Measurements from ENCODE around the gene RYR2.

RYR2 gene

DNA sequence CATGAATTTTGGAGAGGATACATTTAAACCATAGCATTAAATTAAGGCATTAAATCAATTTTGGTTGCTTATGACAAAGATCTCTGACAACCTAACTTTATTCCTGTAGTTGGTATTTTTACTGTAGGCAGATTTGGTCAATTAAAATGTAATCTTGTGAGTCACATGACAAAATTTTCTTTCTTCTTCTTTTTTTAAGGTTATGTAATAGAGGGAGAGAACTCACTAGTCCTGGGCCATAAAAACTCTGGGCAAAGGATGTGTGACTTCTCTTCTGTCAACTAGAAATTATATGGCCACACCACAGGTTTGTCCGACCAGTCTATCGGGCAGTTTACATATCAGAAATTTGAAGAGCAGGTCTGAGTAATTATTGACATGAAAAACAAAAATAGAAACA is 181.4 kb downstream of the RYR2 start:
- H3K27me3 ChIP-seq, result no peaks in the 10 kb centered on the region
- no peak overlapping the region for H3K4me3 ChIP-seq (ENCODE audit: low read depth, low read length)
- TF ChIP-seq, protein P1, sequence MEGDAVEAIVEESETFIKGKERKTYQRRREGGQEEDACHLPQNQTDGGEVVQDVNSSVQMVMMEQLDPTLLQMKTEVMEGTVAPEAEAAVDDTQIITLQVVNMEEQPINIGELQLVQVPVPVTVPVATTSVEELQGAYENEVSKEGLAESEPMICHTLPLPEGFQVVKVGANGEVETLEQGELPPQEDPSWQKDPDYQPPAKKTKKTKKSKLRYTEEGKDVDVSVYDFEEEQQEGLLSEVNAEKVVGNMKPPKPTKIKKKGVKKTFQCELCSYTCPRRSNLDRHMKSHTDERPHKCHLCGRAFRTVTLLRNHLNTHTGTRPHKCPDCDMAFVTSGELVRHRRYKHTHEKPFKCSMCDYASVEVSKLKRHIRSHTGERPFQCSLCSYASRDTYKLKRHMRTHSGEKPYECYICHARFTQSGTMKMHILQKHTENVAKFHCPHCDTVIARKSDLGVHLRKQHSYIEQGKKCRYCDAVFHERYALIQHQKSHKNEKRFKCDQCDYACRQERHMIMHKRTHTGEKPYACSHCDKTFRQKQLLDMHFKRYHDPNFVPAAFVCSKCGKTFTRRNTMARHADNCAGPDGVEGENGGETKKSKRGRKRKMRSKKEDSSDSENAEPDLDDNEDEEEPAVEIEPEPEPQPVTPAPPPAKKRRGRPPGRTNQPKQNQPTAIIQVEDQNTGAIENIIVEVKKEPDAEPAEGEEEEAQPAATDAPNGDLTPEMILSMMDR (IDR thresholded peaks at IDR 0.05; ENCODE audit: low read depth, low read length), result no peak
- no peaks in the 10 kb centered on the region for H3K36me3 ChIP-seq
- no peaks in the 10 kb centered on the region for H3K9me3 ChIP-seq
- no peak for DNase-seq
- H3K4me1 ChIP-seq, result no peaks in the 10 kb centered on the region; the same call in 1 of the 2 replicates

DNA sequence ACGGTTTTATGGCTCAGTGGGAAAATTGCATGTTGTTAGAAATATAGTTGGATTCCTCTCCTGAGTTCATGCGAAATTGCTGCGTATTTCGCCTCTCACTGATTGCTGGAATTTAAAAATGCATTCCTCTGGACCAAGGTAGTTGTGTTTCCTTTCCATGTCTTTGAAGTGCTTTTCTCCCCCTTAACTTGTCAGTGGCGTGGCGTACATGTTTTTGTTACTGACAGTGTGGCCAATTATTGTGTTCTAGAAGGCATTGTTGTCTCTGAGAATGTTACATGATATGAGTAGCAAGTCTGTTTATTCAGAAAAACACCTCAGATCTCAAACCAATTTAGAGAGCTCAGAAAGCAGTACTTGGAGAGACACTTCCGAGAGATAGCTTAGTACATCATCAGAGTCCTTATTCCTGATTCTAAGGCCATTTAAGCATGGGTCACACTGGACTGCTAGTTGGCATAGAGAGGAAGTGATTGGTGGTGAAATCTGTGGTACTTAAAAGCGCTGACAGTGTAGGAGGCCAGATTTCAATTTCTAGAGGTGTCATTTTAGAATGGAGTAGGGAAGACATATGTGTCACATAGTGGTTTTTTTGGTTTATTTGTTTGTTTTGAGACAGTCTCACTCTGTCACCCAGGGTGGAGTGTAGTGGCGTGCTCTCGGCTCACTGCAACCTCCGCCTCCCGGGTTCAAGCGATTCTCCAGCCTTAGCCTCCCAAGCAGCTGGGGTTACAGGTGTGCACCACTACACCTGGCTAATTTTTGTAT is 184.4 kb downstream of the RYR2 start:
- TF ChIP-seq, protein P1 (IDR thresholded peaks at IDR 0.05; ENCODE audit: low read depth, low read length), result no peak
- H3K27me3 ChIP-seq, result no peaks in the 10 kb centered on the region
- DNase-seq, result no peak
- H3K4me1 ChIP-seq, result no peaks in the 10 kb centered on the region
- no peaks in the 10 kb centered on the region for H3K36me3 ChIP-seq
- no peaks in the 10 kb centered on the region for H3K9me3 ChIP-seq
- H3K4me3 ChIP-seq (ENCODE audit: low read depth, low read length), result no peak overlapping the region

DNA sequence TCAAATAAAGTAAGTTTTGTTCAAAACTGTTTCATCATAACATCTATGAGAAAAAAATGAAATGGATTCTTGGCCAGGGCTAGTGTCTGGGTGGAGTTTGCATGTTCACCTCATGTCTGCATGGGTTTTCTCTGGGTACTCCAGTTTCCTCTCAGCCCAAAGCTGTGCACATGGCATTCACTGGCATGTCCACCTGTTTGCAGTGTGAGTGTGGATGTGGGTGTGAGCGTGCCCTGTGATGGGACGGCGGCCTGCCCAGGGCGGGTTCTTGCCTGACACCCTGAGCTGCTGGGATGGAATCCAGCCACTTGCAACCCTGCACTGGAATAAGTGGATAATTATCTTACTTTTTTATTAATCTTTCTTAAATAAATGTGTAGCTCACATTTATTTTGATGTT is 185.5 kb downstream of the RYR2 start:
- no peaks in the 10 kb centered on the region for H3K4me1 ChIP-seq
- TF ChIP-seq, protein P1 (IDR thresholded peaks at IDR 0.05; ENCODE audit: low read depth, low read length), result no peak
- no peaks in the 10 kb centered on the region for H3K9me3 ChIP-seq
- H3K36me3 ChIP-seq, result no peaks in the 10 kb centered on the region
- no peak overlapping the region for H3K4me3 ChIP-seq (ENCODE audit: low read depth, low read length)
- DNase-seq, result no peak
- no peaks in the 10 kb centered on the region for H3K27me3 ChIP-seq

DNA sequence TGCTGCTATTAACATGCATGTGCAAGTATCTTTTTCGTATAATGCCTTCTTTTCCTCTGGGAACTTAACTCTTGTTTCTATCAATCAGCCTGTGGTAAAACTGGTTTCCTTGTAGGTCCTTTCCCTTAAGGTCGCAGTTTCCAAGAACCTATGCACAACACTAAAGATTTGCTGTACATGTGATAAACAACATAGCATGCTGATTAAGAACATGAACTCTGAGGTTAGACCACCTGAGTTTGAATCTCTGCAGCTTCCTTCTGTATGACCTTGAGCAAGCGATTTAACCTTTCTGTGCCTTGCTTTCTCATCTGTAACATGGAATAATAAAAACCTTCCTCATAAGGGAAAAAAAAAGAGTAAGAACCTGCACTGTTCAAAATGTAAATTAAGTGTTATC is 186.4 kb downstream of the RYR2 start:
- Histone ChIP-seq H3K4me1 (no peaks in the 10 kb centered on the region), H3K4me3 (ENCODE audit: low read depth, low read length) (no peak overlapping the region), H3K9me3 (no peaks in the 10 kb centered on the region), H3K27me3 (no peaks in the 10 kb centered on the region), H3K36me3 (no peaks in the 10 kb centered on the region)
- TF ChIP-seq, protein P1 (IDR thresholded peaks at IDR 0.05; ENCODE audit: low read depth, low read length), result no peak
- DNase-seq, result no peak

DNA sequence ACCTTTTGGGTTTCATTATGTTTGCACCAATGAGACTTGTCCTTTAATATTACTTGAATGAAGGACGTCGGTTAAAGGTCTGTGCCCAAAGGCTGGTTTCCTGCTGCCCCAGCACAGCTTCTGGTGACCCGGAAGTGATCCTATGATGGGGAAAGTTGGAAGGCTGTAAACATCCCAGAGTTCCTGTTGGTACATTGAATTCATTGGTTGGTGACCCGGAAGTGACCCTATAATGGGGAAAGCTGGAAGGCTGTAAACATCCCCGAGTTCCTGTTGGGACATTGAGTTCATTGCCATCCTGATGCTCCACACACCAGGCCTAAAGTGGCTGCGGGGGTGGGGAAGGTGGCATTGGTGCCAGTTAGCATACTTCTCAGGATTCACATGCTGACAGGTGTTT is 187.3 kb downstream of the RYR2 start:
- TF ChIP-seq, protein P1 (IDR thresholded peaks at IDR 0.05; ENCODE audit: low read depth, low read length), result no peak
- no peak overlapping the region for H3K4me3 ChIP-seq (ENCODE audit: low read depth, low read length)
- DNase-seq, result no peak

DNA sequence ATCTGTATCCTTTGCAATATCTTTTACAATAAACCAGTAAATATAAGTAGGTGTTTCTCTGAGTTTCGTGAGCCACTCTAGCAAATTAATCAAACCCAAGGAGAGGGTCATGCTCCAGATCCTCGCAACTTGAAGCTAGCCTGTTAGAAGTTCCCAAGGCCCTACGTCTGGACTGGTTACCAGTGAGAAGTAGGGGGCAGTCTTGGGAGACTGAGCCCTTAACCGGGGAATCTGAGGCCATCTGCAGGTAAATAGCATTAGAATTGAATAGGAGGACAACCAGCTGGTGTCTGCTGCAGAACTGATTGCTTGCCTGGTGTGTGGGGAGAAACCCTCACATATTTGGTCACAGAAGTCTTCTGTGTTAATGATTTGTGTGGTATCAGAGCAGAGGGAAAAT is 190.5 kb downstream of the RYR2 start:
- DNase-seq, result no peak
- Histone ChIP-seq H3K4me1 (no peaks in the 10 kb centered on the region), H3K27me3 (no peaks in the 10 kb centered on the region), H3K4me3 (ENCODE audit: low read depth, low read length) (no peak overlapping the region), H3K9me3 (no peaks in the 10 kb centered on the region), H3K36me3 (no peaks in the 10 kb centered on the region)
- TF ChIP-seq, protein P1 (IDR thresholded peaks at IDR 0.05; ENCODE audit: low read depth, low read length), result no peak

More for the DNA sequence above, 187.3 kb downstream of the RYR2 start:
- Histone ChIP-seq H3K4me1 (no peaks in the 10 kb centered on the region), H3K9me3 (no peaks in the 10 kb centered on the region), H3K27me3 (no peaks in the 10 kb centered on the region), H3K36me3 (no peaks in the 10 kb centered on the region)

Measured in BE2C (cell line).